Measurements from ENCODE around the gene ZDHHC12. TPM values are rescaled to one million over a fixed set of nuclear protein-coding genes. Genes with fewer than 3 reads are reported as not detected.

ZDHHC12 gene
- total and polyA plus RNA-seq, 10 of the 15 experiments (the other 5 are each of a cell fraction or from before 2014, with no cell fraction given): 0.95 to 146 (median 49.9) TPM

GRCh38 chr9:128727640-128728248, 3.8 kb upstream of the ZDHHC12 start:
- no peak for ATAC-seq
- Histone ChIP-seq H4K20me1 (ENCODE audit: control insufficient read depth, insufficient read depth) (no peaks in the 10 kb centered on the region), H3K27ac (ENCODE audit: control insufficient read depth, insufficient read depth) (no peak overlapping the region), H3K27me3 (replicated peaks in 1 of 2; ENCODE audit: control insufficient read depth in 2 of 2, insufficient read depth in 2 of 2, low read length in 1 of 2) (no peaks in the 10 kb centered on the region), H3K9me3 (replicated peaks; ENCODE audit: control insufficient read depth, insufficient read depth, low read length) (no peaks in the 10 kb centered on the region), H3K9ac (ENCODE audit: control insufficient read depth, insufficient read depth, low read length) (no peak overlapping the region), H3K4me2 (ENCODE audit: control insufficient read depth, insufficient read depth) (no peak overlapping the region), H3K4me3 (no peak overlapping the region), H2AFZ (ENCODE audit: control insufficient read depth, low read depth, low read length) (no peak overlapping the region), H3K4me1 (ENCODE audit: control insufficient read depth, insufficient read depth, low read length) (peaks cover 5% of the 10 kb centered on the region), H3K79me2 (ENCODE audit: control insufficient read depth, insufficient read depth, low read length) (peaks cover 15% of the 10 kb centered on the region), H3K36me3 (ENCODE audit: control insufficient read depth in 2 of 2, insufficient read depth in 2 of 2, low read length in 1 of 2) (no peaks in the 10 kb centered on the region; a peak in 1 of 4 replicates)
- TF ChIP-seq CHD2 (IDR thresholded peaks at IDR 0.05; ENCODE audit: borderline replicate concordance, low read depth, low read length) (no peak), MEF2A (IDR thresholded peaks at IDR 0.05; ENCODE audit: insufficient read depth, low read depth, low read length) (no peak)
- POLR2A ChIA-PET: no interaction called here
- in situ Hi-C loops (cut with MboI): no loop called here
- no peak for FAIRE-seq
- RAD21 ChIA-PET (ENCODE audit: unreplicated experiment): no interaction called here
- 74% methylated on average over 5 of the region's 5 CpGs for WGBS (ENCODE audit: insufficient coverage, insufficient replicate concordance, low lambda C conversion rate, missing lambda C conversion rate)
- CTCF ChIA-PET: no interaction called here
- DNase-seq (ENCODE audit: low read depth, low spot score): no peak
- intact Hi-C loops (cut with micrococcal nuclease; ENCODE audit: unreplicated experiment): no loop called here
- SMC1A ChIA-PET (ENCODE audit: uncharacterized antibody, unreplicated experiment): no interaction called here
- no TSS peak for BruUV-seq (replicated peaks)

GRCh38 chr9:128724744-128725211, 851 bp upstream of the ZDHHC12 start:
- ATAC-seq: peak; percentile 52
- ChIA-PET RAD21 (ENCODE audit: unreplicated experiment) (interaction anchor here (0.8 to 1.7 kb wide), 9 partner anchors 23 to 286 kb away, joined by 3 to 8 read pairs (median 4); partner anchors contain the start of genes ENDOG and PKN3), SMC1A (ENCODE audit: uncharacterized antibody, unreplicated experiment) (interaction anchor here (0.8 to 1.4 kb wide), 3 partner anchors 15 to 48 kb away, joined by 3 read pairs; no protein-coding TSS in a partner anchor), CTCF (interaction anchor here (0.8 to 1.9 kb wide), 13 partner anchors 8 to 305 kb away, joined by 3 to 10 read pairs (median 4); partner anchors contain the start of genes CERCAM, ENDOG, KYAT1 and PKN3), POLR2A (interaction anchor here (0.6 to 2.6 kb wide), 10 partner anchors 12 to 652 kb away, joined by 3 to 14 read pairs (median 5); partner anchors contain the start of genes ENDOG and SET)
- DNase-seq (ENCODE audit: low read depth, low spot score): peak; percentile 32
- TSS peak; percentile 92 for BruUV-seq (replicated peaks)
- no peaks in the 10 kb centered on the region for H3K9me3 ChIP-seq (replicated peaks; ENCODE audit: control insufficient read depth, insufficient read depth, low read length)
- in situ Hi-C loops (cut with MboI): no loop called here
- FAIRE-seq: peak; percentile 56
- H3K9ac ChIP-seq (ENCODE audit: control insufficient read depth, insufficient read depth, low read length): peak overlapping the region; percentile 74
- H3K36me3 ChIP-seq (ENCODE audit: control insufficient read depth in 2 of 2, insufficient read depth in 2 of 2, low read length in 1 of 2): peaks cover 0 to 4% of the 10 kb centered on the region in 2 experiments; a peak in 2 of 4 replicates
- no peaks in the 10 kb centered on the region for H3K27me3 ChIP-seq (replicated peaks in 1 of 2; ENCODE audit: control insufficient read depth in 2 of 2, insufficient read depth in 2 of 2, low read length in 1 of 2)
- peak overlapping the region; percentile 99 for H3K4me2 ChIP-seq (ENCODE audit: control insufficient read depth, insufficient read depth)
- peaks cover 20% of the 10 kb centered on the region for H3K79me2 ChIP-seq (ENCODE audit: control insufficient read depth, insufficient read depth, low read length)
- H4K20me1 ChIP-seq (ENCODE audit: control insufficient read depth, insufficient read depth): no peaks in the 10 kb centered on the region
- H3K4me3 ChIP-seq: peak overlapping the region; percentile 87
- H3K4me1 ChIP-seq (ENCODE audit: control insufficient read depth, insufficient read depth, low read length): peaks cover 5% of the 10 kb centered on the region
- peak overlapping the region; percentile 95 for H2AFZ ChIP-seq (ENCODE audit: control insufficient read depth, low read depth, low read length)
- WGBS (ENCODE audit: insufficient coverage, insufficient replicate concordance, low lambda C conversion rate, missing lambda C conversion rate): 17% methylated on average over 10 of the region's 10 CpGs
- peak overlapping the region; percentile 63 for H3K27ac ChIP-seq (ENCODE audit: control insufficient read depth, insufficient read depth)
- intact Hi-C loops (cut with micrococcal nuclease; ENCODE audit: unreplicated experiment): loop anchor here (5.0 kb wide), 1 partner anchor 223 kb away; the partner anchor contains the start of genes DOLK and NUP188
- TF ChIP-seq IRF4 (IDR thresholded peaks at IDR 0.05; ENCODE audit: low read depth, low read length) (no peak), BCL3 (IDR thresholded peaks at IDR 0.05; ENCODE audit: borderline replicate concordance, insufficient read depth, low read depth, low read length, poor library complexity, severe bottlenecking) (no peak), IKZF2 (IDR thresholded peaks at IDR 0.05) (peak; percentile 29 to 48; a peak in 1 of 4 replicates), CBFB (IDR thresholded peaks at IDR 0.05; ENCODE audit: low read depth) (no peak), NFIC (IDR thresholded peaks at IDR 0.05; ENCODE audit: low read depth, low read length) (no peak), PBX3 (IDR thresholded peaks at IDR 0.05; ENCODE audit: insufficient replicate concordance, low read depth, low read length) (no peak), CHD2 (IDR thresholded peaks at IDR 0.05; ENCODE audit: borderline replicate concordance, low read depth, low read length) (no peak), E4F1 (IDR thresholded peaks at IDR 0.05; ENCODE audit: borderline replicate concordance, partially characterized antibody) (no peak), CREB1 (IDR thresholded peaks at IDR 0.05; ENCODE audit: low read depth) (no peak)
